GM18502 (cell line): ENCODE results near the gene RAI1.

Experiments used
- ATAC-seq: cut with Tn5 transposase; IDR thresholded peaks from one replicate; pipeline ENCODE4 v1.9.1; 2021; ENCODE audit warnings: mild to moderate bottlenecking; ENCODE audit not compliant: unreplicated experiment, poor library complexity

RAI1 gene

GRCh38 chr17:17774009-17774881, 93.0 kb downstream of the RAI1 start:
- no peak for ATAC-seq

DNA sequence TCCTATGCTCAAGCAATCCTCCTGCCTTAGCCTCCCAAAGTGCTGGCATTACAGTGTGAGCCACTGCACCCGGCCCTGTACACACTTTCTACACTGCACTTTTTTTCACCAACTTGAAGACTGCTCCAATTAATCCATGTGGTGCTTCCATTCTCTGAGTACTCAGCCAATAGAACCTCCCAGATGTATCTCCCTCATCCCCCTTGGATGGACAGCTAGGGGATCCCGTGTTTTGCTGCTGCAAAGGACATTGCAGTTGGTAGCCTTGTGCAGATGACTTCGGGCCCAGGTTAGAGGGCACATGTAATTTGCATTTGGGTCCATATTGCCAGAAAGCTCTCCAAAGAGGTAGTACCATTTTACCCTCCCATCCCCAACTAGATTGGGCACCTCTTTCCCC, 95.6 kb downstream of the RAI1 start:
- no peak for ATAC-seq

GRCh38 chr17:17778308-17779014, 97.2 kb downstream of the RAI1 start:
- ATAC-seq = no peak

DNA sequence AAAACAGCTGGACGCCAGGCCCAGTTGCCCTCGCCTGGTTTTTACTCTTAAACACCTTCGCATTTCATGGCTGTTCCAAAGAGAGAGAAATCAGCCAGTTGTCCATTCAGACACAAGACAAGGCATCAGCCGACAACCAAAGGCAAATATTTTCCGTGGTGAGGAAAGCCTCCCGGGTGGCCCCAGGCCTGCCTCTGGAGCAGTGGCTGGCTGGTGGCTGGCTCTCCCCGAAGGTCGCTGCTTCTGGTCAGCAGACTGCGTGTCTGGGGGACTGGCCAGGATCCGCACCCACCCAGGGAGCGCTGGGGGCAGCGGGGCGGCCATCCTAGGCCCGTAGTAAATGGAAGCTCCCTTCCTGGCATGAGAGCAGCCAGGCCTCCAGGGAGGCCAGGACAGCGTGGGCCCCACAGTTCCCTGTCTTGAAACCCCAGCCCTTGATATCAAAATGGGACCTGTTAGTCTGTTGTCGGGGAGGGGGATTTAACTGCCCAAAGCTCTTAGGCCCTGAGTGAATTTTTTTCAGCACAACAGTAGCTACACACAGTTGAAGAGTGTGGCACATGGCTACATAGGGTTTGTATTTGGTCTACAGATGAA, 97.9 kb downstream of the RAI1 start:
- no peak for ATAC-seq

- ATAC-seq = no peak
Measured at GRCh38 chr17:17780922-17781590, 99.8 kb downstream of the RAI1 start.

DNA sequence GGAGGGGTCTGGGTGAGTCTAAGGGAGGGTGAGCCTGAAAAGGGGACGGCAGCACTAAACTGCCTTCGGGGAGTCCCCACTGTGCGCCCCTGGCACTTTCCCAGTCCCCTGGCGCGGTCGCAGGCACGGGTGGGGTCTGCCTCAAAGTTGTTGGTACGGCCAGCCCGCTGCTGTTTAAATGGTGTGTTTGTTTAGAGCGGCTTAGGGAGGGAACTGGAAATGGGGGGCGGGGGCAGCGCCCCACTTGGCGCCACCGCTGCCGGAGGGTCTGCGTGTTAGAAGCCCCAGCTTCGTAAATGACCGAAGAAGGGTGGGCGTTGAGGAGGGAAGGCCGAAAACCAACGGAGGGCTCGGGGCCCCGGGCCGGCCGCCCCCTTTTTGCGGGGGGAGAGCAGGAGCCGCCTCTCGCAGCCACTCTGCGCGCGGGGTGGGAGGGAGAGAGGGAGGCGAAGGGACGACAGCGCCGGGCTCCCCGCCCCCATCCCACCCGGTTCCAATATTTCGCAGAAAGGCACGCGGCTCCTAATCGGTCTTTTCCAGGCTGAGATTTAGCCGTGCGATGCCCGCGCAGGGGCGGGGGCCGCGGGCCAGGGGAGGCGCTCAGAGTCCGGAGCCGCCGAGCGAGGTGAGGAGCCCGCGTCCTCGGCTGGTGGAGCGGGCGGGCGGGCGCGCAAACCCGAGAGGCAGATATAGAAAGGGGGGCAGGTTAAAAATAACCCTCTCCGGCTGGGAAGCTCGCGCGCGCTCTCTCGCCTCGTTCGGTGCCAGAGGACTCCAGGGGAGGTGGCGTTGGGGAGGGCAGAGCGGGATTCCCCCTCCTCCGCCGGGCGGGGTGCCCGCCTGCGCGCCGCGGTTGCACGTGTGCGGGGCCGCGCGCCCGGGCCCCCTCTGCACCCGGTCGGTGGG, 100.6 kb downstream of the RAI1 start:
- no peak for ATAC-seq

- ATAC-seq = peak; percentile 17
Measured at GRCh38 chr17:17782523-17783115, 101.4 kb downstream of the RAI1 start.

GRCh38 chr17:17783116-17783824, 102.0 kb downstream of the RAI1 start:
- peak; percentile 43 for ATAC-seq

DNA sequence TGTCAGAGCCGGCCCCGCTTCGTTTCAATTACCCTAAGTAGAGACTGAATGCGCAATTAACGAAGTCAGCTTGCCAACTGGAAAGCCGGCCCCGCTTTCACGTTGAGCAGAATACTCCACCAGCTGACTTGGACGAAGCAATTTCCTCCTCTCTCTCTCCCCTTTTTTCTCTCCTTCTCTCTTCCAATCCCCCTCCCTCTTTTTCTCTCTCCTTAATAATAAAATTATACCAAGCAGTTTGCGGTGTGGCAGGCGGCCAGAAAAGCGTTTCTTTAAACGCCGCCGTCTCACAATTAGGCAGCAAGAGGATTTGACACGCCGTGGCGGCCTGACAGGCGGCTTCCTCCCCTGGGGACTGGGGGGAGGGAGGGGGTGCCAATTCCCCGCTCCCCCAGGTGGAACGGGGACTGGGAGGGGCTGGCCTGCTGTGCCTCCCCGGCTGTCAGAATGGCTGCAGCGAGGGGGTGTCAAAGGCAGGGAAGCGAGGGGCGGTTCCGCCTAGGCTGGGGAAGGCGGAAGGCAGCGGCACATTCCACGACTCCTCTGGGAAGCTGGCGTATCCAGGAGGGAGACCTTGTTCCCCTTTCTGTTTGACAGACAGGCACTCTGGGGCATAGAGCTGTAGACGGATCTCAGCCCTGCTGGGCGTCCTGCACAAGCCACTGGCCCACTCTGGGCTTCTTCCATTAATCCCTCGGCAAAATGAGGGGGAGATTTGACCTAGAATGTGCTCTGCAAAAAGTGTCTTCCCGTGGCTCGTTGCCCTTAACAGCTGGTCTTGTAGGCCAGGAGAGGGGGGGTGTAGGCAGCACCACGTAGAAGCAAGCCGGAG, 102.8 kb downstream of the RAI1 start:
- peak; percentile 22 for ATAC-seq

- ATAC-seq = no peak
Measured at GRCh38 chr17:17784657-17785267, 103.5 kb downstream of the RAI1 start.

GRCh38 chr17:17785407-17785806, 104.1 kb downstream of the RAI1 start:
- no peak for ATAC-seq

GRCh38 chr17:17786998-17787397, 105.7 kb downstream of the RAI1 start:
- ATAC-seq = no peak

- no peak for ATAC-seq
Measured at GRCh38 chr17:17787568-17787967, 106.3 kb downstream of the RAI1 start.

- no peak for ATAC-seq
Measured at GRCh38 chr17:17788967-17789366, 107.7 kb downstream of the RAI1 start.

DNA sequence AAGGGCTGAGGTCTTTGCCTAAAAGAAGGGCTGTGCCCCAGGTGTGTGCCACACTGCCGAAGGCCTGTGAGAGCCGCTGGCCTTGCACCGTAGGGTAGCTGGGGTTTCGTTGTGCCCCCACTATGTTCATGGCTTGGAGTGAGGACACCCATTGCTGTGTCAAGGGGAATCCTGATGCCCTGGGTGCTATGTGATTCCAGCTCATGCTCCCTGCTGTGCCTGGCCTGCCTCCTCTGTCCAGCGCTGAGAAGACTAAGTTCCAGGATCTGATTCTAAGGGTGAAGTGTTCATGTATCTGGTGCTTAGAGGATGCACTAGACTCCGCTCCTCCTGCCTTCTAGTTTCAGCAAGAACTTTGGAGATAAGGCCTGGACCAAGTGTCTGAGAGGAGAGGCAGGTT, 108.2 kb downstream of the RAI1 start:
- no peak for ATAC-seq

DNA sequence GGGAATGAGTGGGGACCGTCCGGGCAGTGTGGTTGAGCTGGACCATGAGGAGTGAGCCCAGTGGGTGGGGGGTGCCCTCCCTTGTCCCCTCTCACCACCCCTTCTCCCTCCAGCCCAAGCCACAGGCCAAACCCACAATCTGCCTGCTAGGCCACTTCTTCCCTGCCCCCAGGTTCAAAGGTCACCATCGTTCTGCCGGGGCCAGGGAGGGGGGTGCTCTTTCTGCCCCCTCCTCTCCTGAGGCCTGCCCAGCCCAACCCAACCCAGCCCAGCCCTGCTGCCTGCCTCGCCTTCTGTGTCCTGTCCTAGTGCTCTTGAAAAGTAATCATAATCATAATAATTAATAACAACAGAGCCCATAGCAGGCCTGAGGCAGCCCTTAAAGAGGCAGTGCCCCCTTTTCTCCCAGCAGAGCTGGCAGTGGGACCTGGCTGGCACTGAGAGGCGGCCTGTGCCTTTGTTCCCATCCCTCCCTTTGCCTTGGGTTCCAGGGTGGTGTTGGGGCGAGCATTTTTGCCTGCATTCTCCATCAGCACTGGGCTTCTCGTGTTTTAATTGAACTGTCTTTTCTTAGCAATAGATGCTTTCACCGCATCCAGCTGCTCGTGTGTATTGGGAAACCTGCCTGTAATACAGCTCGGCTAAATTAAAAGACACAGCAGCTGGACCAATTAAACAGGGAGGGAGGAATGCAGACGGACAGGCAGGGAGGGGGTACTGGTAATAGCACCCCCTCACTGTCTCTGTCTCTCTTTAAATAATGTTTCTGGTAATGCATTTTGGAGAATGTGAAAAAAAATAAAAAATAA, 108.8 kb downstream of the RAI1 start:
- ATAC-seq = no peak
